ENCODE data around the gene HECW1.
"Not testable (repeated sequence)": the region's sequence is repeated elsewhere in the genome, so short reads cannot be mapped to it uniquely, and the experiment has no call there.

HECW1 gene

GRCh38 chr7:43482679-43483252, 370.3 kb downstream of the HECW1 start:
- DNase-seq (ENCODE audit: extremely low spot score), result no peak
- ChIA-PET CTCF (no interaction called here), POLR2A (interaction anchor here (0.6 kb wide), 1 partner anchor 551 kb away, joined by 3 read pairs; the partner anchor contains the start of genes MRPL32 and PSMA2)
- TF ChIP-seq SP1 (IDR thresholded peaks at IDR 0.05), result no peak
- no peak for TF ChIP-seq FOXK2 (IDR thresholded peaks at IDR 0.05)
- TF ChIP-seq CTBP1 (IDR thresholded peaks at IDR 0.05; ENCODE audit: borderline replicate concordance), result no peak
- TF ChIP-seq ARNT (IDR thresholded peaks at IDR 0.05), result no peak
- no peak for TF ChIP-seq ELF4 (IDR thresholded peaks at IDR 0.05)
- TF ChIP-seq BHLHE40 (IDR thresholded peaks at IDR 0.05; ENCODE audit: borderline replicate concordance), result no peak
- no peak for TF ChIP-seq PKNOX1 (IDR thresholded peaks at IDR 0.05)
- no peak for TF ChIP-seq SUZ12 (IDR thresholded peaks at IDR 0.05)
- no peak for TF ChIP-seq TARDBP (IDR thresholded peaks at IDR 0.05)
- TF ChIP-seq NFRKB (IDR thresholded peaks at IDR 0.05), result no peak
- TF ChIP-seq FOXA1 (IDR thresholded peaks at IDR 0.05), result no peak
- TF ChIP-seq FOXM1 (IDR thresholded peaks at IDR 0.05; ENCODE audit: borderline replicate concordance), result no peak
- TF ChIP-seq HDGF (IDR thresholded peaks at IDR 0.05; ENCODE audit: borderline replicate concordance), result no peak
- TF ChIP-seq LEF1 (IDR thresholded peaks at IDR 0.05; ENCODE audit: borderline replicate concordance), result no peak
- TF ChIP-seq L3MBTL2 (conservative IDR thresholded peaks at IDR 0.05), result no peak

DNA sequence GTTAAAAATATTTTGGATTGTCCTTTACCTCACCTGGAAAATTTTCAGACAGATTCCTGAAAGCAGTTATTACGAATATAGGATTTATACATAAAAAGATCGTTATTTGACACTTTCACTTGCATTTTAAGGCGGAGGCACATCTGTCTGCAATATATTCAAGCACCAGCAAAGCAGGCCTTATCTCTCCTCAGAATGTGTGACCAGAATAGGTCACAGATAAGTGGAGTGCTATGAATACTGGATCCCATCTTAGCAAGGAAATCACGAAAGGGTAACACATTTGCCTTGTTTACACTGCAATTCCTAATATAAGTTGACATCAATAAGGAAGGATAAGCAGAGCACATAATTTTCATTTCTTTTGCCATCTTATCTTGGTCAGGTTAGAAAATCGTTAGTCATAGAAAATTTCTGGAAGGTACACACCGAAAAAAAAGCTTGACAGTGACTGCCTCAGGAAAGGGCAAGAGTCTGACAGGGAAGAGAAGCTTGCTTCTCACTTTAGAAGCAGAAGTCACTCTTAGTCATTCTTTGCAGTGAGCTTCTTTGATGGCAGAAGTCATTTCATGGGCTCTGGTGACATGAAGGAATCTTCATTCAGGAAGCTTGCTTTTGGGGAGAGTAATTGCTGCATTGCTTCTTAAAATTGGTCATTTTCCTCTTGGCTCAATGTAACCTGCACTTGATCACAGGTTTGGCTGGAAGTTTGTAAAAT, 372.4 kb downstream of the HECW1 start:
- POLR2A ChIA-PET, result no interaction called here
- TF ChIP-seq CTBP1 (IDR thresholded peaks at IDR 0.05; ENCODE audit: borderline replicate concordance) (no peak), L3MBTL2 (conservative IDR thresholded peaks at IDR 0.05) (no peak), BHLHE40 (IDR thresholded peaks at IDR 0.05; ENCODE audit: borderline replicate concordance) (no peak), ARNT (IDR thresholded peaks at IDR 0.05) (no peak), PKNOX1 (IDR thresholded peaks at IDR 0.05) (no peak), FOXA1 (IDR thresholded peaks at IDR 0.05) (no peak), SUZ12 (IDR thresholded peaks at IDR 0.05) (no peak), FOXK2 (IDR thresholded peaks at IDR 0.05) (no peak), HDGF (IDR thresholded peaks at IDR 0.05; ENCODE audit: borderline replicate concordance) (no peak), TARDBP (IDR thresholded peaks at IDR 0.05) (no peak), NFRKB (IDR thresholded peaks at IDR 0.05) (no peak), FOXM1 (IDR thresholded peaks at IDR 0.05; ENCODE audit: borderline replicate concordance) (no peak), ELF4 (IDR thresholded peaks at IDR 0.05) (no peak), ZNF384 (IDR thresholded peaks at IDR 0.05) (no peak), SP1 (IDR thresholded peaks at IDR 0.05) (no peak), LEF1 (IDR thresholded peaks at IDR 0.05; ENCODE audit: borderline replicate concordance) (no peak)
- DNase-seq (ENCODE audit: extremely low spot score), result no peak
- CTCF ChIA-PET, result interaction anchor here (0.6 kb wide), 1 partner anchor 241 kb away, joined by 3 read pairs; no protein-coding TSS in a partner anchor

GRCh38 chr7:43485580-43485979, 373.1 kb downstream of the HECW1 start:
- TF ChIP-seq FOXM1 (IDR thresholded peaks at IDR 0.05; ENCODE audit: borderline replicate concordance) (no peak), LEF1 (IDR thresholded peaks at IDR 0.05; ENCODE audit: borderline replicate concordance) (no peak), L3MBTL2 (conservative IDR thresholded peaks at IDR 0.05) (no peak), ELF4 (IDR thresholded peaks at IDR 0.05) (no peak), BHLHE40 (IDR thresholded peaks at IDR 0.05; ENCODE audit: borderline replicate concordance) (no peak), SUZ12 (IDR thresholded peaks at IDR 0.05) (no peak), TARDBP (IDR thresholded peaks at IDR 0.05) (no peak), FOXA1 (IDR thresholded peaks at IDR 0.05) (no peak), CTBP1 (IDR thresholded peaks at IDR 0.05; ENCODE audit: borderline replicate concordance) (no peak), NFRKB (IDR thresholded peaks at IDR 0.05) (no peak), ARNT (IDR thresholded peaks at IDR 0.05) (no peak), SP1 (IDR thresholded peaks at IDR 0.05) (no peak), ZNF384 (IDR thresholded peaks at IDR 0.05) (no peak), FOXK2 (IDR thresholded peaks at IDR 0.05) (no peak), HDGF (IDR thresholded peaks at IDR 0.05; ENCODE audit: borderline replicate concordance) (no peak), PKNOX1 (IDR thresholded peaks at IDR 0.05) (no peak)
- ChIA-PET POLR2A (no interaction called here), CTCF (no interaction called here)
- DNase-seq (ENCODE audit: extremely low spot score), result no peak

DNA sequence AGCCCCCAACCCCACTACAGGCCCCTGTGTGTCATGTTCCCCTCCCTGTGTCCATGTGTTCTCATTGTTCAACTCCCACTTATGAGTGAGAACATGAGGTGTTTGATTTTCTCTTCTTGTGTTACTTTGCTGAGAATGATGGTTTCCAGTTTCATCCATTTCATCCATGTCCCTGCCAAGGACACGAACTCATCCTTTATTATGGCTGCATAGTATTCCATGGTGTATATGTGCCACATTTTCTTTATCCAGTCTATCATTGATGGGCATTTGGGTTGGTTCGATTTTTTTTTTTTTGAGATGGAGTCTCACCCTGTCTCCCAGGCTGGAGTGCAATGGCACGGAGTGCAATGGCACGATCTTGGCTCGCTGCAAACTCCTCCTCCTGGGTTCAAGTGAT, 373.6 kb downstream of the HECW1 start:
- DNase-seq (ENCODE audit: extremely low spot score); CTCF ChIA-PET; POLR2A ChIA-PET: not testable (repeated sequence)

DNA sequence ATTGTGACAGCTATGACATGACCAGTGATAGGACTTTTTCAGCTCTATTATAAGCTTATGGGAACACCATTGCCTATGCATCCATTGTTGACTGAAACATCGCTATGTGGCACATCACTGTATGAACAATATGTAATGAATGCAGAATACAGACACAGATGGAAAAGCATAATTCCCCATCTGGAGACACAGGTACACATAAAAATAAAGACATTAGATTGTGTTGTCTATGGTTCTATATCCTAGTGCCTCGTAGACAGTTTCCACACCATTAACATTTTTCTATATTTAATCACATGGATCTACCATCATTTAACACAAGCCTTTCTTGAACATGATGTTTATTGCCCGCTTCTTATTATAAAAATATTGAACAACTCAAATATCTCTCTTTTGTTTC, 374.2 kb downstream of the HECW1 start:
- ChIA-PET CTCF (no interaction called here), POLR2A (no interaction called here)
- no peak for DNase-seq (ENCODE audit: extremely low spot score)
- TF ChIP-seq SUZ12 (IDR thresholded peaks at IDR 0.05) (no peak), LEF1 (IDR thresholded peaks at IDR 0.05; ENCODE audit: borderline replicate concordance) (no peak), HDGF (IDR thresholded peaks at IDR 0.05; ENCODE audit: borderline replicate concordance) (no peak), CTBP1 (IDR thresholded peaks at IDR 0.05; ENCODE audit: borderline replicate concordance) (no peak), PKNOX1 (IDR thresholded peaks at IDR 0.05) (no peak), ZNF384 (IDR thresholded peaks at IDR 0.05) (no peak), FOXA1 (IDR thresholded peaks at IDR 0.05) (no peak), ELF4 (IDR thresholded peaks at IDR 0.05) (no peak), NFRKB (IDR thresholded peaks at IDR 0.05) (no peak), TARDBP (IDR thresholded peaks at IDR 0.05) (no peak), FOXK2 (IDR thresholded peaks at IDR 0.05) (no peak), BHLHE40 (IDR thresholded peaks at IDR 0.05; ENCODE audit: borderline replicate concordance) (no peak), ARNT (IDR thresholded peaks at IDR 0.05) (no peak), SP1 (IDR thresholded peaks at IDR 0.05) (no peak), FOXM1 (IDR thresholded peaks at IDR 0.05; ENCODE audit: borderline replicate concordance) (no peak), L3MBTL2 (conservative IDR thresholded peaks at IDR 0.05) (no peak)

All from HEK293T (cell line).